Astrocyte (in vitro differentiated cells and primary cell): ENCODE results near the gene PIH1D1.

ENCODE experiments used
- CTCF ChIP-seq: IDR thresholded peaks from 2 replicates; pipeline ENCODE4 v1.5.1; 2011; ENCODE audit warnings: low read depth, mild to moderate bottlenecking, inconsistent platforms, low read length, moderate library complexity; ENCODE audit not compliant: insufficient read depth
- EZH2 ChIP-seq: IDR thresholded peaks from 2 replicates; pipeline ENCODE4 v1.6.1; 2012; ENCODE audit warnings: mild to moderate bottlenecking, low read length, inconsistent platforms; ENCODE audit not compliant: insufficient read depth

GRCh38 chr19:49425178-49425577, 26.4 kb downstream of the PIH1D1 start, which contains the start of gene GFY:
- TF ChIP-seq CTCF (no peak), EZH2 (no peak)
